ENCODE data around the gene ZBTB7C.

The ZBTB7C gene

GRCh38 chr18:48328473-48329210, 80.5 kb downstream of the ZBTB7C start:
- Histone ChIP-seq H3K36me3 (ENCODE audit: control insufficient read depth in 1 of 2, insufficient read depth in 2 of 2, low read length in 2 of 2) (no peaks in the 10 kb centered on the region), H3K9me3 (ENCODE audit: control insufficient read depth in 1 of 2, low read length in 2 of 2) (no peaks in the 10 kb centered on the region), H3K9ac (ENCODE audit: low read depth in 1 of 2, low read length in 2 of 2) (no peak overlapping the region), H3K4me1 (ENCODE audit: control insufficient read depth in 1 of 2, insufficient read depth in 2 of 2, low read length in 2 of 2) (no peaks in the 10 kb centered on the region), H3K4me3 (ENCODE audit: low read depth in 1 of 2, low read length in 2 of 2) (no peak overlapping the region), H3K27me3 (ENCODE audit: control insufficient read depth in 1 of 2, insufficient read depth in 2 of 2, low read length in 2 of 2) (no peaks in the 10 kb centered on the region), H3K27ac (ENCODE audit: low read depth, low read length) (no peak overlapping the region)

GRCh38 chr18:48326901-48327675, 82.1 kb downstream of the ZBTB7C start:
- H3K36me3 ChIP-seq (ENCODE audit: control insufficient read depth in 1 of 2, insufficient read depth in 2 of 2, low read length in 2 of 2) = no peaks in the 10 kb centered on the region
- no peaks in the 10 kb centered on the region for H3K4me1 ChIP-seq (ENCODE audit: control insufficient read depth in 1 of 2, insufficient read depth in 2 of 2, low read length in 2 of 2)
- H3K27ac ChIP-seq (ENCODE audit: low read depth, low read length) = no peak overlapping the region
- no peak overlapping the region for H3K9ac ChIP-seq (ENCODE audit: low read depth in 1 of 2, low read length in 2 of 2)
- no peaks in the 10 kb centered on the region for H3K27me3 ChIP-seq (ENCODE audit: control insufficient read depth in 1 of 2, insufficient read depth in 2 of 2, low read length in 2 of 2)
- H3K4me3 ChIP-seq (ENCODE audit: low read depth in 1 of 2, low read length in 2 of 2) = no peak overlapping the region
- H3K9me3 ChIP-seq (ENCODE audit: control insufficient read depth in 1 of 2, low read length in 2 of 2) = no peaks in the 10 kb centered on the region

- Histone ChIP-seq H3K27ac (ENCODE audit: low read depth, low read length) (no peak overlapping the region), H3K4me3 (ENCODE audit: low read depth in 1 of 2, low read length in 2 of 2) (no peak overlapping the region), H3K4me1 (ENCODE audit: control insufficient read depth in 1 of 2, insufficient read depth in 2 of 2, low read length in 2 of 2) (no peaks in the 10 kb centered on the region), H3K9me3 (ENCODE audit: control insufficient read depth in 1 of 2, low read length in 2 of 2) (no peaks in the 10 kb centered on the region), H3K36me3 (ENCODE audit: control insufficient read depth in 1 of 2, insufficient read depth in 2 of 2, low read length in 2 of 2) (no peaks in the 10 kb centered on the region), H3K27me3 (ENCODE audit: control insufficient read depth in 1 of 2, insufficient read depth in 2 of 2, low read length in 2 of 2) (no peaks in the 10 kb centered on the region), H3K9ac (ENCODE audit: low read depth in 1 of 2, low read length in 2 of 2) (no peak overlapping the region)
Measured at GRCh38 chr18:48325115-48325665, 84.0 kb downstream of the ZBTB7C start.

- Histone ChIP-seq H3K4me3 (ENCODE audit: low read depth in 1 of 2, low read length in 2 of 2) (no peak overlapping the region), H3K27ac (ENCODE audit: low read depth, low read length) (no peak overlapping the region), H3K4me1 (ENCODE audit: control insufficient read depth in 1 of 2, insufficient read depth in 2 of 2, low read length in 2 of 2) (no peaks in the 10 kb centered on the region), H3K36me3 (ENCODE audit: control insufficient read depth in 1 of 2, insufficient read depth in 2 of 2, low read length in 2 of 2) (no peaks in the 10 kb centered on the region), H3K9ac (ENCODE audit: low read depth in 1 of 2, low read length in 2 of 2) (no peak overlapping the region), H3K27me3 (ENCODE audit: control insufficient read depth in 1 of 2, insufficient read depth in 2 of 2, low read length in 2 of 2) (no peaks in the 10 kb centered on the region), H3K9me3 (ENCODE audit: control insufficient read depth in 1 of 2, low read length in 2 of 2) (no peaks in the 10 kb centered on the region)
Measured at GRCh38 chr18:48324651-48325050, 84.5 kb downstream of the ZBTB7C start.

GRCh38 chr18:48323151-48323550, 86.0 kb downstream of the ZBTB7C start:
- Histone ChIP-seq H3K9me3 (ENCODE audit: control insufficient read depth in 1 of 2, low read length in 2 of 2) (no peaks in the 10 kb centered on the region), H3K4me3 (ENCODE audit: low read depth in 1 of 2, low read length in 2 of 2) (no peak overlapping the region), H3K4me1 (ENCODE audit: control insufficient read depth in 1 of 2, insufficient read depth in 2 of 2, low read length in 2 of 2) (no peaks in the 10 kb centered on the region)

GRCh38 chr18:48321536-48321935, 87.6 kb downstream of the ZBTB7C start:
- Histone ChIP-seq H3K27ac (ENCODE audit: low read depth, low read length) (no peak overlapping the region), H3K27me3 (ENCODE audit: control insufficient read depth in 1 of 2, insufficient read depth in 2 of 2, low read length in 2 of 2) (no peaks in the 10 kb centered on the region), H3K4me3 (ENCODE audit: low read depth in 1 of 2, low read length in 2 of 2) (no peak overlapping the region), H3K9ac (ENCODE audit: low read depth in 1 of 2, low read length in 2 of 2) (no peak overlapping the region), H3K4me1 (ENCODE audit: control insufficient read depth in 1 of 2, insufficient read depth in 2 of 2, low read length in 2 of 2) (no peaks in the 10 kb centered on the region), H3K36me3 (ENCODE audit: control insufficient read depth in 1 of 2, insufficient read depth in 2 of 2, low read length in 2 of 2) (no peaks in the 10 kb centered on the region), H3K9me3 (ENCODE audit: control insufficient read depth in 1 of 2, low read length in 2 of 2) (no peaks in the 10 kb centered on the region)

More at GRCh38 chr18:48323151-48323550, 86.0 kb downstream of the ZBTB7C start:
- no peak overlapping the region for H3K9ac ChIP-seq (ENCODE audit: low read depth in 1 of 2, low read length in 2 of 2)
- H3K27me3 ChIP-seq (ENCODE audit: control insufficient read depth in 1 of 2, insufficient read depth in 2 of 2, low read length in 2 of 2) = no peaks in the 10 kb centered on the region
- no peaks in the 10 kb centered on the region for H3K36me3 ChIP-seq (ENCODE audit: control insufficient read depth in 1 of 2, insufficient read depth in 2 of 2, low read length in 2 of 2)
- H3K27ac ChIP-seq (ENCODE audit: low read depth, low read length) = no peak overlapping the region

- Histone ChIP-seq H3K9me3 (ENCODE audit: control insufficient read depth in 1 of 2, low read length in 2 of 2) (no peaks in the 10 kb centered on the region), H3K27me3 (ENCODE audit: control insufficient read depth in 1 of 2, insufficient read depth in 2 of 2, low read length in 2 of 2) (no peaks in the 10 kb centered on the region), H3K9ac (ENCODE audit: low read depth in 1 of 2, low read length in 2 of 2) (no peak overlapping the region), H3K36me3 (ENCODE audit: control insufficient read depth in 1 of 2, insufficient read depth in 2 of 2, low read length in 2 of 2) (no peaks in the 10 kb centered on the region), H3K4me1 (ENCODE audit: control insufficient read depth in 1 of 2, insufficient read depth in 2 of 2, low read length in 2 of 2) (no peaks in the 10 kb centered on the region), H3K27ac (ENCODE audit: low read depth, low read length) (no peak overlapping the region), H3K4me3 (ENCODE audit: low read depth in 1 of 2, low read length in 2 of 2) (no peak overlapping the region)
Measured at GRCh38 chr18:48321121-48321520, 88.1 kb downstream of the ZBTB7C start.

- Histone ChIP-seq H3K36me3 (ENCODE audit: control insufficient read depth in 1 of 2, insufficient read depth in 2 of 2, low read length in 2 of 2) (no peaks in the 10 kb centered on the region), H3K27me3 (ENCODE audit: control insufficient read depth in 1 of 2, insufficient read depth in 2 of 2, low read length in 2 of 2) (no peaks in the 10 kb centered on the region), H3K9ac (ENCODE audit: low read depth in 1 of 2, low read length in 2 of 2) (no peak overlapping the region), H3K27ac (ENCODE audit: low read depth, low read length) (no peak overlapping the region), H3K9me3 (ENCODE audit: control insufficient read depth in 1 of 2, low read length in 2 of 2) (no peaks in the 10 kb centered on the region), H3K4me1 (ENCODE audit: control insufficient read depth in 1 of 2, insufficient read depth in 2 of 2, low read length in 2 of 2) (no peaks in the 10 kb centered on the region), H3K4me3 (ENCODE audit: low read depth in 1 of 2, low read length in 2 of 2) (no peak overlapping the region)
Measured at GRCh38 chr18:48320639-48320945, 88.6 kb downstream of the ZBTB7C start.

- Histone ChIP-seq H3K4me1 (ENCODE audit: control insufficient read depth in 1 of 2, insufficient read depth in 2 of 2, low read length in 2 of 2) (no peaks in the 10 kb centered on the region), H3K4me3 (ENCODE audit: low read depth in 1 of 2, low read length in 2 of 2) (no peak overlapping the region), H3K27ac (ENCODE audit: low read depth, low read length) (no peak overlapping the region)
Measured at GRCh38 chr18:48319801-48320638, 89.2 kb downstream of the ZBTB7C start.

GRCh38 chr18:48318436-48318835, 90.7 kb downstream of the ZBTB7C start:
- no peaks in the 10 kb centered on the region for H3K36me3 ChIP-seq (ENCODE audit: control insufficient read depth in 1 of 2, insufficient read depth in 2 of 2, low read length in 2 of 2)
- H3K4me3 ChIP-seq (ENCODE audit: low read depth in 1 of 2, low read length in 2 of 2) = no peak overlapping the region
- no peaks in the 10 kb centered on the region for H3K4me1 ChIP-seq (ENCODE audit: control insufficient read depth in 1 of 2, insufficient read depth in 2 of 2, low read length in 2 of 2)
- H3K9me3 ChIP-seq (ENCODE audit: control insufficient read depth in 1 of 2, low read length in 2 of 2) = no peaks in the 10 kb centered on the region
- H3K27ac ChIP-seq (ENCODE audit: low read depth, low read length) = no peak overlapping the region
- H3K9ac ChIP-seq (ENCODE audit: low read depth in 1 of 2, low read length in 2 of 2) = no peak overlapping the region
- no peaks in the 10 kb centered on the region for H3K27me3 ChIP-seq (ENCODE audit: control insufficient read depth in 1 of 2, insufficient read depth in 2 of 2, low read length in 2 of 2)

More at GRCh38 chr18:48319801-48320638, 89.2 kb downstream of the ZBTB7C start:
- H3K9ac ChIP-seq (ENCODE audit: low read depth in 1 of 2, low read length in 2 of 2) = no peak overlapping the region
- H3K36me3 ChIP-seq (ENCODE audit: control insufficient read depth in 1 of 2, insufficient read depth in 2 of 2, low read length in 2 of 2) = no peaks in the 10 kb centered on the region
- H3K27me3 ChIP-seq (ENCODE audit: control insufficient read depth in 1 of 2, insufficient read depth in 2 of 2, low read length in 2 of 2) = no peaks in the 10 kb centered on the region
- no peaks in the 10 kb centered on the region for H3K9me3 ChIP-seq (ENCODE audit: control insufficient read depth in 1 of 2, low read length in 2 of 2)

Data from duodenal mucosa (tissue), 2 donors.